Mucosa of gallbladder (tissue), 1 donor: Measurements from ENCODE around the gene BCO1. TPM values are rescaled to one million over a fixed set of nuclear protein-coding genes. Genes with fewer than 3 reads are reported as not detected.
"Not testable (repeated sequence)": the region's sequence is repeated elsewhere in the genome, so short reads cannot be mapped to it uniquely, and the experiment has no call there.

Source experiments
- DNase-seq: peaks from one replicate; pipeline ENCODE4 v3.0.0-alpha.2; 2020; ENCODE audit warnings: low spot score
- total RNA-seq: library from RNA; stranded (reverse); gene quantifications from one replicate; pipeline ENCODE4 v1.2.1, GENCODE V29; 2021
- donor health status: DM: no; HTN: no; CAD: no.

The BCO1 gene, protein sequence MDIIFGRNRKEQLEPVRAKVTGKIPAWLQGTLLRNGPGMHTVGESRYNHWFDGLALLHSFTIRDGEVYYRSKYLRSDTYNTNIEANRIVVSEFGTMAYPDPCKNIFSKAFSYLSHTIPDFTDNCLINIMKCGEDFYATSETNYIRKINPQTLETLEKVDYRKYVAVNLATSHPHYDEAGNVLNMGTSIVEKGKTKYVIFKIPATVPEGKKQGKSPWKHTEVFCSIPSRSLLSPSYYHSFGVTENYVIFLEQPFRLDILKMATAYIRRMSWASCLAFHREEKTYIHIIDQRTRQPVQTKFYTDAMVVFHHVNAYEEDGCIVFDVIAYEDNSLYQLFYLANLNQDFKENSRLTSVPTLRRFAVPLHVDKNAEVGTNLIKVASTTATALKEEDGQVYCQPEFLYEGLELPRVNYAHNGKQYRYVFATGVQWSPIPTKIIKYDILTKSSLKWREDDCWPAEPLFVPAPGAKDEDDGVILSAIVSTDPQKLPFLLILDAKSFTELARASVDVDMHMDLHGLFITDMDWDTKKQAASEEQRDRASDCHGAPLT
- total RNA-seq, result 6.6 TPM

DNA sequence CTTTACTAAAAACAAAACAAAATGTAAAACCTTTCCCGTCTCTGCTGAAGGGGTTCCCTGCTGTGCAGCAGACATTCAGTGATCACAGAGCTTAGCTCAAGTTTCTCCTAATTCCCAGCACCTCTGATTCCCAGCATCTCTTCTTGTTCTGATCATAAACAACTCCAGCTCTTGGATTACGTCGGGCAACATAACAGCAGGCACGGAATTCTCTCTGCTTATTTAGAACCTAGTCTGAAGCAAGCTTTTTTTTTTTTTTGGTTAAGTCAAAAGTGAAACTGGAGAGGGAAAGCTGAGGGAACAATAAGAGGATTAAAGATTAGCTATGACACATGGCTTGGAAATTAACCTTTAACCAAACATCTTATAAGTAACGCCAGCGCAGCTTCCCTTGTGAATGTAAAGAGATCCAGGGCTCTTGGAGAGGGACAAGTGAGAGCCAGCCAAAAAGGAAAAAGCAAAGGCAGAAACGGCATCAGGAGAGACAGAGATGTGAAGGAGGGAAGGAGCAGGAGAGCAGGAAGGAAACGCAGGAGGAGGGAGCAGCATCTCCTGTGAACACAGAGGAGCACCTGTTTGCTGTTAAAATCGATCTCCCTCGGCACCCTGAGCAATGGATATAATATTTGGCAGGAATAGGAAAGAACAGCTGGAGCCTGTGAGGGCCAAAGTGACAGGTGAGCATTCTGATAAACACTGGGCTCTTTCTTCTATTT lies at the start of gene BCO1:
BCO1 (plus strand) TSS at position 394 of the 716 bp plus-strand sequence; CDS start at position 614, 220 bp downstream.
- DNase-seq, result peak; percentile 66

DNA sequence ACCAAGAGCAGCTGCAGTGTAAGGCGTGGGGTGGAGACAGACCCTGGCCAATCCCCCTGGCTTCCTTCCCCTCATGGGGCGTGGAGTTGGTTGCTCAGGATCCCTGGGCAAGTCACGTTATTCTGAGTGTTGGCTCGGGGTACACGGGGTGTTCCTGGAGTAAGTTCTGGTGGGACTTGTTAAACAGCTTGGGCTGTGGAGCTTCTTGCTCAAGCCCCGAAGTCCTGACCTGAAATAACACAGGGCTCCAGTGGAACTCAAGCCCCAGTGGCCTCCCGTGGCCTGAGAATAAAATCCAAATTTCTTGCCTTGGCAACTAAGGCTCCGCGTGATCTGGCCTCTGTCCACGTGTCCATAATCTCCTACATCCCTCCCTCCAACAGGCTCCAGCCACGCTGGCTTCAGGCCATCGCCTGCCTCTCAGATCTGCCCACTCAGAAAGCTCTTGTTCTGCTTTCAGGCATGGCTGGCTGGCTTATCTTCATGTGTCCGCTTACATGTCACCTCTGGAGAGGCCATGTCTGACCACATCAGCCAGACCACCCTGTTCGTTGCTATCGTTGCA lies 49.3 kb upstream of the BCO1 start:
- peak; percentile 69 for DNase-seq

DNA sequence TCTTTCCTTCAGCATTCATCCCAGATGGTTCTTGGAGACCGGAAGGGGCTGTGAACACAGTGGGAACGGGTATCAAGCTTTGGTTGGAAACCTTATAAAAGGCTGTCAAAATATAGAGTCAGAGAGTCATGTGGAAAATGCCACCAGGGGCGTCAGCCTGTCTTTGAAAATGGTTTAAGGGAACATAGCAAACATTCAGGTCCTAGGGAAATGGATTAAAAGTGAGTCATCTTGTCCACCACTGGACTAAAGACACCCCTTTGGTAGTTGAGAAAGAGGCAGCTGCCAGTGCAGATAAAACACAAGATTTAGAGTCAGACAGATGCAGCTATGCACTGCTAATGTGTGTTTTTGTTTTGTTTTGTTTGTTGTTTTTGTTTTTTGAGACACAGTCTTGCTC lies 47.8 kb upstream of the BCO1 start:
- no peak for DNase-seq

DNA sequence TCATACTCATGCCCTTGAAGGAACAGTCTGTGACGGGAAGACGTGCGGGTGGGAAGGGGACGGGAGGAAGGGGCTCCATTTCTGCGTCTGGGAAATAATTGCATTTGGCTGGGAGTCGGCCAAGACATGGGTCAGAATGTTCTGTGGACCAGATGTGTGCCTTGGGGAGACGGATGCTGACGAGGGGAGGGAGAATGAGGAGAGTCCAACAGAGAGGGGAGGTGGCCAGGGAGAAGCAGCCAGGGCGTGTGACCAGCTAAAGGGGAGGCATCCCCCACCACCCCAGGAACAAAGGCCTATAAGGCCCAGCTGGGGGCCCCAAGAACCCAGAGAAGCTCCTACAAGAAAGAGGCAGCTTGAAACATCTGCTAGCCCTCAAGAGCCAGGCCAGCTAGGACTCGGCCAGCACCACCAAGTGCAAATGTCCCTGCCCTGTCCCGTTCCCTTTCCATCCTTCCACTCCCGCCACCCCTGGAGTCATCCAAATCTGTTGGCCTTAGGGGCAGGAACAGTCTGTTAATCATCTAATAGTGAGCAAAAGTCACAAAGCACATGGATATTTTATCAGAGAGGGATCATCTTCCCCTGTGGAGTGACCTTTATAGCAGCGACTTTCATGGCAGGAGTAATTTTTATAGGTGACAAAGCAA lies 42.5 kb upstream of the BCO1 start:
- DNase-seq, result no peak

DNA sequence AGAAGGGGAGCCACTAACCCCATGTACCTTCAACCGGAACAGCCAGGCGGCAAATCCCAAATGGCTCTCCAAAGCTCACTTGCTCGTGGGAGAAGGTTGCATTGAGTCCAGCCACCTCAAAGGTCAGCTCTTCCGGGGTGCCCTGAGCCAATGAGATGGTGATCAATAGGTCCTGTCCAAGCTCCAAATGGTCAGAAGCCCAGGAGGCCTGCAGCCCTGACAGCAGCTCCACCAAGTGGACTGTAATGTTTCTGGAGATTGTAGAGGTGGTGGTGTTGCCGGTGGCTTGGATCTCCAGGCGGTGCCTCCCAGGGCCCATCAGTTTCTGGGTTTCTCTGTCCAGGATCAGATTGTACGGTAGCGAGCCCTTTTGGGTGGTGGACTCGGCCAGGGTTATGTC lies 39.9 kb upstream of the BCO1 start:
- no peak for DNase-seq

DNA sequence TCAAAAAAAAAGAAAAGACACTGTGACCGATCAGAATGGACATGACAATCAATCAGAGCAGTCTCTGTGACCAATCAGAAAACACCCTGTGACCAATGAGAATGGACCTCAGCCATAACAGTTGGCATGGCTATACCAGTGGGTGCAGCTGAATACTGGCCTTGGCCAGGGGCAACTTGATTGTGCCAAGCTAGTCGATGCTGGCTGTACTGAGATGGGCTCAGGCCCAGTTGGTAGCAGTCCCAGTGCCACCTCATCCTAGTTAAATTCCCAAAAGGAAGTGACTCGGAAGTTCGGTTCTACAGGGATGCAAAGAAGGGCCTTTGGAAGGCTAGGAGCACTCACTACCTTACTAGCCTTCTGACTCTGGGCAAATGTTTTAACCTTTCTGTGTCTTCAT lies 37.2 kb upstream of the BCO1 start:
- DNase-seq, result no peak

DNA sequence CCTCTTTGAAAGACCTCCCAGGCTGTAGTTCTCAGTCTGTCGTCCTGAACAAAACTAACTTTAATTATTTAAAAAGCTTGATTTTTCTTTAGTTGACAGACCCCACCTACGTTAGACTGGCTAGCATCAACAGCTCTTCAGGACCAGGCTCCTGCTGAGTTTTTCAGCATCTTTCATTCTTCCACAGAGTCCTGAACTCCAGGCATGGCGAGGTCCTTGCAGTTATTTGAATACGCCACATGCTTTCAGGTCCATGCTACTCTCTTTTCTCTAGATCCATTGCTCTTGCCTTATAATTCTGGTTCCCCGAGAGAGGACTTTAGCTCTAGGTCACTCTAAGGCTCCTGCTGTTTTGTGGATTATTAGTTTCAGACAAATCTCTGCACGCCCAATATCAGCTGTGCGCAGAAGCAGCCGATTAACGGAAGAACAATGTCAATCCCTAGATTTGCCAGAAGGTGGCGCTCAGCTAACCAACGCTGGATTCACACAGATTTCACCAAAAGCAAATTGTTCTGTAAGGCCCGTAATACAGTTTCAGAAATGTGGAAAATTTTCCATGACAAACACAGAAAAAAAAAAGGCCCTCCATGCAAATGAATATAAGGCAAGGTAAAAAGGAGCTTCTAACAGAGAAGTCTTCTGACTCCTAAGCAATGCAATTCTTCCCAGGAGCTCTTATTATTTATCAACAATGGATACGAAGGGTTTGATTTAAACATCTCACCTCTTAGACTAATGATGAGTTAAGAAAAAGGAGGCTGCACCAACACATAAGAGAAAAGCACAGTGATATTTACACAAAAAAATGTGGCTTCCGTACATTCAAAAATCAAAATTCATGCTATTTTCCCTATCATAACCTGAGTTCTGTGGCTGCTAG lies 33.5 kb upstream of the BCO1 start:
- peak; percentile 34 for DNase-seq

DNA sequence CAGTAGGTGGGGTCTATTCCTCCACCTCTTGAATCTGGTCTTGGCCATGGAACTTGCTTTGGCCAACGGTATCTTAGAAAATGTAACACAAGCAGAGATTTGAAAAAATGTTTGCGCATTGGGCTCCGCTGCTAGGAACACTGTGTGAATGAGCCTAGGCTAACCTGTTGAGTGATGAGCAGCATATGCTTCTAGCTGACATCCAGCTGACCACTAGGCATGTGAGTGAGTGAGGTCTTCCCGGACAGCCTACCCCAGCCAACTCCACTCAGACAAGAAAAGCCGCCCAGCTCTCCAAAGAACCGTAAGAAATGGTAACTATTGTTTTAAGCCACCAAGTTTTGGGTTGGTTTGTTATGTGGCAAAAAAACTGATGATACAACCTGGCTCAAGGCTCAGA lies 31.4 kb upstream of the BCO1 start:
- DNase-seq, result no peak

DNA sequence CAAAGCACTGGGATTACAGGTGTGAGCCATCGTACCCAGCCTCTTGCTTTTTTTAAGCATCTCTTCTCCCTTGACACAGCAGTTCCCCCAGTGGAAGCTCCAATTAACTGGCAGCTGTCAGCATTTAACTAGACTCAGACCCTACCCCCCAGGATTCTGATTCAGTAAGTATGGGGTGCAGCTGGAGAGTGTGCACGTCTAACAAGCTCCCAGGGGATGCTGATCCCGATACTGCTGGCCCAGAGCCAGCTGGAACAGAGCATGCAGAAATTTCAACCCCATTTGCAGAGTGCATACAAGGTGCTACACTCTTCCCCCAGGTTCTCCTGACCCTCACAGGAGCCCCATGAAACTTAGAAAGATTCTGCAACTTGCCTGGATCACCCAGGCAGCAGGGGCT lies 27.7 kb upstream of the BCO1 start:
- DNase-seq, result no peak

DNA sequence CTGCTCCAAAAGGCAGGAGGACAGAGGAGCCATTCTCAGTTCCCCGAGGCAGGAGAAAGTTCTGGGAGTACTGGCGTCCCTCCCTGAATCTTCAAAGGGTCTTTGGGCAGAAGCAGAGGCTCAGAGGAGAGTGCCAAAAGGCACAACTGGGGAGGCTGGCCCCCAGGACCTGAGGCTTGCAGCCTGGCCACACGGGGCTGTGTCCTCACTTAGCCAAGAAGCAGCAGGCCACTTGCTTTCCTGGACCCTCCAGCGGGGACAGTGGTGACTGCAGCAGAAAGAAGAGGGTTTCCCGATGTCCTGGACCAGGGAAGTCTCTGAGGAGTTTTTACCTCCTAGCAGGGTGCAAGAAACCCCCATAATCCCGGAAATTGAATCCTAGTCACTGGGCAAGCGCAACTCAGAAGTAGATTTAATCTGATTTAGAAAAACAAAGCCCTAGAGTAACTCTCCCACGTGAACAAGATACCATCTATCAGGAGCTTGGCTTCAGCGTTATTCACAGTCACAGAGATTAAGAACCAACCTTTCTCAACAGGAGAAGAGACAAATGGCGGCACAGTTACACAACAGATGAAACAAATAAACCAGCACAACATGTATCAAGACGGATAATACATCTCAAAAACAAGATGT lies 25.5 kb upstream of the BCO1 start:
- DNase-seq, result no peak

DNA sequence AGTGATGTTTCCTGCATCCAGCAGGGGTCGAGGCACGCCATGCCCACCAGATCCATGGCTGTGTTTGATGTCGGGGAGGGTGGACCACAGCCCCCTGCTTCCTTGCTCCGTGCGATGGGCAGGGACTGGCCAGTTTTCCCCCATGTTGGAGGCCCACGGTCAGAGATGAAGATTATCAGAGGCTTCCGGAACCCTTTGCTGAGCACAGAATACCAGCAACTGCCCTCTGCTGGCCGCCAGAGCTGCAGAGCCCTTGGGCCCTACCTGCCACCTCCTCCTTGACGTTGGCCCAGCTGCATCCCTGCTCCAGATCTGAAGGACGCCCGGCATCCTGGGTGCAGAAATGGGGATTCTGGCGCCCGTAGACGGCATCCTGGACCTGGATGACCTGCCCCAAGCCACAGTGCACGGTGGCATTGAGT lies 23.7 kb upstream of the BCO1 start:
- no peak for DNase-seq

DNA sequence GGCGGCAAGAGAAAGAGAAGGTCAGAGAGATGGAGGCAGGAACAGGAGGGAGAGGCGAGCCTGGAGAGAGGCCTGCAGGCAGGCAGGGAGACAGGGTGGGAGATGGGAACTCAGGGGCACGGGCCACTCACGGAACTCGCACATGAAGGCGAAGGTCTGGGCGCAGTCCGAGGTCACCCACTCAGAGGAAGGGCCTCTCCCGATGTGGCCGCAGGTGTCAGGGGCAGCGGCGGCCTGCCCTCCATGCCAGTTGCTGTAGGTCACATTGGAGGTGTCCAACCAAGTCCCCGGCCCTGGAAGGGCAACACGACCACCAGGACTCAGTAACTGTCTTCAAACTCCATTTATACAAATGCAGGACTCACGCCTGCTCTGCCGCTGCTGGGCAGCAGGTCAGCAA lies 22.4 kb upstream of the BCO1 start:
- DNase-seq, result no peak

DNA sequence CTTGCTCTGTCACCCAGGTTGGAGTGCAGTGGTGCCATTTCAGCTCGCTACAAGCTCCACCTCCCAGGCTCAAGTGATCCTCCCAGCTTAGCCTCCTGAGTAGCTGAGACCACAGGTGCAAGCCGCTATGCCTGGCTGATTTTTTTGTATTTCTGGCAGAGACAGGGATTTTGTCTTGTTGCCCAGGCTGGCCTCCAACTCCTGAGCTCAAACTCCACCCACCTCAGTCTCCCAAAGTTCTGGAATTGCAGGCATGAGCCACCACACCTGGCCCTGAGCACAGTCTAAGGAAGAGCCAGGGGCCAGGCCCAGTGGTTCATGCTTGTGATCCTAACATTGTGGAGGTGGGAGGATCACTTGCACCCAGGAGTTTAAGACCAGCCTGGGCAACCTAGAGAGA lies 21.8 kb upstream of the BCO1 start:
- DNase-seq, result no peak

DNA sequence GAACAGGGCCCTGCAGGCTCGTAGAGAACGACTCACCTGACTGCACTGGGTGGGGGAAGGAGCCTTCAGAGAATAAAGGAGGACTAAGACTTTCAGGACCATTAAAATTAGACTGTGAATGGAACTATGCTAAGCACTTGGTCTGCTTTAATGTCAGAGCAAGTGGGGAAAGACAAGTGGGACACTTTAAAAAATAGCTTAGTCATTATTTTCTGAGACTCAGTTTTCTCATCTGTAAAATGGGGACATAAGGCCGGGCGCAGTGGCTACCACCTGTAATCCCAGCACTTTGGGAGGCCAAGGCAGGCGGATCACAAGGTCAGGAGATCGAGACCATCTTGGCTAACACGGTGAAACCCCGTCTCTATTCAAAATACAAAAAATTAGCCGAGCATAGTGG lies 19.3 kb upstream of the BCO1 start:
- DNase-seq, result no peak

DNA sequence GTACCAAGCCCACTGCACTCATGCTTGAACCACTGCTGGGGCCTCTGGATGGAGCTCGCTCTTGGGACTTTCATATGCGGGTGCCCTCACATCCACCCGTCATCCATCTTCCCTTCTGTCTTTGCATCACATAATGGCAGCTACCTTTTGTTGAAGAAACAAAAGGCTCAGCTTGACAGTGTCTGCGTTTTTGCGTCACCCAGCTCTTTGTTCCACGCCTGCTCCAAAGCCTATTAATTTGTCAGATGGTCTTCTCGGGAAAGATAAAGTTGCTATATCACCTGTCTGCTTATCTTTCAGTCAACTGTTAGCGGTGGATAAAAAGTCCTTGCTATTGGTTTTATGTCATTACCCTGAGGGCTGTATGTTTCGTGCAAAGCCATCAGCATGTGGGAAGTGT lies 18.1 kb upstream of the BCO1 start:
- DNase-seq, result no peak

DNA sequence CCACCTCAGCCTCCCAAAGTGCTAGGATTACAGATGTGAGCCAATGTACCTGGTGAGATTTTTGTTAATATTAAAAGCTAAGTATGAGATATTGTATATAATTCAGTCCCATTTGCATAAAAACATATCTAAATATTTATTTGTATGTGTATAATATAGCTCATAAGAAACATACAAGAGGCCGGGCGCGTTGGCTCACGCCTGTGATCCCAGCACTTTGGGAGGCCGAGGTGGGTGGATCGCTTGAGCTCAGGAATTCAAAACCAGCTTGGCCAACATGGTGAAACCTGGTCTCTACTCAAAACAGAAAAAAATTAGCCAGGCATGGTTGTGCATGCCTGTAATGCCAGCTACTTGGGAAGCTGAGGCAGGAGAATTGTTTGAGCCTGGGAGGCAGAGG lies 16.8 kb upstream of the BCO1 start:
- DNase-seq, result no peak

DNA sequence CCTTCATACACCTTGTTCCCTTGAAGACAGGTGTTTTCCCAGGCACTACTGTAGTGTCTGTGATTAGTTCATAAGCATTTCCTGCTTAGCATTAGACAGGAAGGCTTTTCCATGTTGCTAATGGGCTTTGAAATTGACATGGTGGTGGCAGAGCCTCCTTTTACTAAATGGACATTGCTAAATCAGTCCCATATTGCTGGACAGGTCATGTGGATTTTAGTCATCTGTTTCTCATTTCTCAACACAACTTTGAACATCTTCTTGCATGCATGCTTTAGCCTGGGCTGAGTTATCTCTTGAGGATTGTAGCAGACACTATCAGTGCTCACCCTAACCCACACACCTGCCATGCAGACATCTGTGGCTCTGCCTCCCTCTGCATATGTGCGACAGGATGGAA lies 13.7 kb upstream of the BCO1 start:
- DNase-seq, result no peak

DNA sequence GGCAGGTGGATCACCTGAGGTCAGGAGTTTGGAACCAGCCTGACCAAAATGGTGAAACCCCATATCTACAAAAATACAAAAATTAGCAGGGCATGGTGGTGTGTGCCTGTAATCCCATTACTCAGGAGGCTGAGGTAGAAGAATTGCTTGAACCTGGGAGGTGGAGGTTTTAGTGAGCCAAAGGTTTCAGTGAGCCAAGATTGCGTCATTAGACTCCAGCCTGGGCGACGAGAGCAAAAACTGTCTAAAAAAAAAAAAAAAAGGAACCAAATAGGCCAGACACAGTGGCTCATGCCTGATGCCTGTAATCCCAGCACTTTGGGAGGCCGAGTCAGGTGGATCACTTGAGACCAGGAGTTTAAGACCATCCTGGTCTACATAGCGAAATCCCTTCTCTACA lies 12.8 kb upstream of the BCO1 start:
- not testable (repeated sequence) for DNase-seq

DNA sequence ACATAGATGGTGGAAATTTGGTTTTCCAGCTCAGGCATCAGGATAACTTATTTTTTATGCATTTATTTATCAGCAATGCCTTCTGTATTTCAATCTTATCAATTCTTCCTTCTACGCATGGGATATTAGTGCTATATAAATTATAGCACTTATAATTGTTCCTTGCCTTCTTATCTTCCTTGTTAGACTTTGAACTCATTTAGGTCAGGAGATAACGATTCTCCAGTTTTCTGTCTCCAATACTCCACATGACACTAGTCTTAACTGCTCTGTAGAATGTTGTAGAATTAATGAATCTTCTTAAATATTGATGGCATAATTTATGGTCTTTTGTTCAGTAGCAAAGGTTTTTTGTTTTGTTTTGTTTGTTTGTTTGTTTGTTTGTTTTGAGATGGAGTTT lies 10.7 kb upstream of the BCO1 start:
- no peak for DNase-seq

DNA sequence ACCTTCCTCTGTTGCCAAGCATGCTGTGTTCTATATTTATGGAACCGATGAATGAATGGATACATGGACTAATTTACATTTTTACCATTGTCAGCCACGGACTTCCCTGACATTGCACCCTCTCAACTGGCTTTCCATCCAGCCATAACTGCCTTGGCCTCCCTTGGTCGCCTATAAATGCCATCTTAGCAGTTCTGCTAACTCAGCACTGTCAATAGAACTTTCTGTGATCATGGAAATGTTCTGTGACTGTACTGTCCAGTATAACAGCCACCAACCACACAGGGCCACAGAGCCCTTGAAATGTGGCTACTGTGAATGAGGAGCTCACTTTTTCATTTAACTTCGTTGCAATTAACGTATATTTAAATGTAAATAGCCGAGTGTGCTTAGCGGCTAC lies 8.7 kb upstream of the BCO1 start:
- DNase-seq, result no peak

DNA sequence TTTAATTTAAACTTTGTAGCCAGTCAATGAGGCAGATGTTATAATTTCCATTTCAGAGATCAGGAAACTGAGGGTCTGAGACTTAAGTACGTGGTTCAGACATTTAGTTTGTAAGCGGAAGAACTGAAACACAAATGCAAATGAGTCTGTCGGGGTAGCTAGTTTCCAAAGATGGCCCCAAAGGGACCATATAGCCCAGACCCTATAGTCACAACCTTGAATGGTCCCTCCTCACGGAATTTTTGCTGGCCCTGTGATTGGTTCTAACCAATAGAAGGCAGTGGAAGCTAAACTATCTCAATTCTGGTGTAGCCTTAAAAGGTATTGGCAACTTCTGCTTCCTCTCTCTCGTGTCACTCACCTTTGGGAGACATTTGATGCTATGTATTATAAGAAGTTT lies 7.5 kb upstream of the BCO1 start:
- DNase-seq, result no peak
